T-cell (primary cell): Measurements from ENCODE around the gene MROH2A. TPM values are rescaled to one million over a fixed set of nuclear protein-coding genes. Genes with fewer than 3 reads are reported as not detected.

Experiments used
- ATAC-seq, 4 experiments: fragments of 200-7000 bp in 3 of 4; fragments of 150-1000 bp in 1 of 4; cut with Tn5 transposase; replicated peaks in 1 of 4; 1 replicate in 3 of 4; 2 replicates in 1 of 4; pipeline ENCODE4 v1.10.0; 2021; ENCODE audit warnings: moderate library complexity in 3 of 4, mild to moderate bottlenecking in 2 of 4, moderate number of reproducible peaks in 1 of 4
- CTCF ChIA-PET, 2 donors: fragments of 300-600 bp; sonication (Branson Sonifier 250); formaldehyde crosslinking; loops; one replicate each; lab custom pipeline; 2022; ENCODE audit warnings: antibody characterized with exemption in 2 of 2; lab: Charles Lee
- POLR2A ChIA-PET, 2 donors: fragments of 300-600 bp; sonication (Branson Sonifier 250); formaldehyde crosslinking; loops; one replicate each; lab custom pipeline; 2022; ENCODE audit warnings: antibody characterized with exemption in 2 of 2; lab: Charles Lee
- DNase-seq, 35 experiments: peaks; one replicate each; pipeline versions ENCODE4 v3.0.0 to v3.0.0-alpha.2; 2013 to 2023
- H3K27ac ChIP-seq: one replicate; pipeline ENCODE4 v1.5.1; 2013; ENCODE audit warnings: low read length
- H3K27me3 ChIP-seq, 2 experiments: replicated peaks in 1 of 2; 1 replicate in 1 of 2; 2 replicates in 1 of 2; pipeline versions ENCODE4 v1.6.1 to v1.7.0; 2013; ENCODE audit warnings: low read length in 1 of 2, mixed read lengths in 1 of 2; ENCODE audit not compliant: control insufficient read depth in 2 of 2, insufficient read depth in 2 of 2; ENCODE audit errors: extremely low read depth in 1 of 2
- H3K36me3 ChIP-seq, 2 donors: 1 replicate in 1 of 2; 2 replicates in 1 of 2; pipeline versions ENCODE4 v1.6.1 to v1.7.0; 2013; ENCODE audit warnings: low read length in 1 of 2; ENCODE audit not compliant: control insufficient read depth in 2 of 2, insufficient read depth in 1 of 2; ENCODE audit errors: extremely low read depth in 1 of 2
- H3K4me1 ChIP-seq, 2 experiments: 1 replicate in 1 of 2; 2 replicates in 1 of 2; pipeline versions ENCODE4 v1.6.1 to v1.7.0; 2013; ENCODE audit warnings: low read length in 2 of 2, mixed read lengths in 1 of 2; ENCODE audit not compliant: insufficient read depth in 2 of 2, control insufficient read depth in 1 of 2; ENCODE audit errors: extremely low read depth in 1 of 2
- H3K4me3 ChIP-seq, 2 donors: 1 replicate in 1 of 2; 2 replicates in 1 of 2; pipeline versions ENCODE4 v1.5.1 to v1.7.0; 2013; ENCODE audit warnings: mild to moderate bottlenecking in 2 of 2, low read length in 1 of 2, moderate library complexity in 1 of 2; ENCODE audit not compliant: control insufficient read depth in 1 of 2; ENCODE audit errors: extremely low read depth in 1 of 2
- H3K9me3 ChIP-seq: 2 replicates; pipeline ENCODE4 v1.7.0; 2013
- H3K27ac Mint-ChIP-seq, 2 donors: one replicate each; pipeline ENCODE4 v1.8.0; 2020 to 2021; ENCODE audit warnings: mild to moderate bottlenecking in 2 of 2, mixed read lengths in 2 of 2
- H3K27me3 Mint-ChIP-seq, 2 donors: one replicate each; pipeline ENCODE4 v1.8.0; 2021 to 2022; ENCODE audit warnings: mixed read lengths in 2 of 2
- H3K36me3 Mint-ChIP-seq: one replicate; pipeline ENCODE4 v1.8.0; 2021; ENCODE audit warnings: mixed read lengths
- H3K4me1 Mint-ChIP-seq, 3 donors: one replicate each; pipeline ENCODE4 v1.8.0; 2020 to 2022; ENCODE audit warnings: mixed read lengths in 3 of 3, mild to moderate bottlenecking in 1 of 3
- H3K4me3 Mint-ChIP-seq, 3 donors: one replicate each; pipeline ENCODE4 v1.8.0; 2020 to 2022; ENCODE audit warnings: mild to moderate bottlenecking in 3 of 3, mixed read lengths in 3 of 3, moderate library complexity in 3 of 3
- H3K9me3 Mint-ChIP-seq, 3 donors: one replicate each; pipeline ENCODE4 v1.8.0; 2020 to 2022; ENCODE audit warnings: mixed read lengths in 3 of 3
- WGBS: methylation state at CpG from one replicate; pipeline ENCODE4 v1.1.5; 2013; ENCODE audit warnings: missing lambda C conversion rate; ENCODE audit not compliant: insufficient coverage; 5-methylcytosine and 5-hydroxymethylcytosine counted together
- total RNA-seq, 35 experiments: library from RNA in 6 of 35; stranded (reverse) in 6 of 35; fragments of 120-200 nt in 1 of 35; gene quantifications; one replicate each; pipeline versions ENCODE4 v1.2.1 to v1.2.4 and lab custom pipeline; 2013 to 2026

The MROH2A gene
- total RNA-seq, 5 donors from 2014 or later (not counting 1 experiment from before 2014, with no cell fraction given), result not detected

- ChIA-PET POLR2A (no interaction called here), CTCF (no interaction called here)
- Mint-ChIP-seq H3K27ac (no peak overlapping the region), H3K27me3 (peaks cover 14 to 37% of the 10 kb centered on the region in 2 donors), H3K4me3 (no peak overlapping the region), H3K4me1 (peaks cover 0 to 5% (median 0%) of the 10 kb centered on the region in 3 donors), H3K9me3 (no peaks in the 10 kb centered on the region), H3K36me3 (no peaks in the 10 kb centered on the region)
- WGBS, result 100% methylated on average over 2 of the region's 4 CpGs
- Histone ChIP-seq H3K27ac (no peak overlapping the region), H3K9me3 (no peaks in the 10 kb centered on the region), H3K27me3 (peaks cover 0 to 45% of the 10 kb centered on the region in 2 experiments), H3K4me1 (no peaks in the 10 kb centered on the region), H3K4me3 (no peak overlapping the region), H3K36me3 (no peaks in the 10 kb centered on the region)
- ATAC-seq (no peak), DNase-seq (no peak)
These were observed 38.6 kb downstream of the MROH2A start for GRCh38 chr2:233816771-233817170.

- Mint-ChIP-seq H3K27ac (no peak overlapping the region), H3K9me3 (no peaks in the 10 kb centered on the region)
These were observed 39.3 kb downstream of the MROH2A start for GRCh38 chr2:233817361-233817911.

GRCh38 chr2:233817995-233818638, 40.0 kb downstream of the MROH2A start:
- Histone ChIP-seq H3K4me1 (no peaks in the 10 kb centered on the region), H3K27me3 (peaks cover 0 to 55% of the 10 kb centered on the region in 2 experiments), H3K36me3 (no peaks in the 10 kb centered on the region), H3K4me3 (no peak overlapping the region), H3K27ac (no peak overlapping the region), H3K9me3 (no peaks in the 10 kb centered on the region)
- CTCF ChIA-PET, result no interaction called here
- Mint-ChIP-seq H3K4me3 (no peak overlapping the region), H3K27me3 (peaks cover 14 to 33% of the 10 kb centered on the region in 2 donors), H3K36me3 (no peaks in the 10 kb centered on the region), H3K27ac (no peak overlapping the region), H3K9me3 (no peaks in the 10 kb centered on the region), H3K4me1 (peaks cover 0 to 5% (median 0%) of the 10 kb centered on the region in 3 donors)
- WGBS, result 90% methylated on average over 10 of the region's 11 CpGs
- POLR2A ChIA-PET, result no interaction called here
- ATAC-seq (no peak), DNase-seq (peak in 2 of 35 experiments; percentile 9 to 19)

More at GRCh38 chr2:233817361-233817911, 39.3 kb downstream of the MROH2A start:
- Mint-ChIP-seq H3K36me3 (no peaks in the 10 kb centered on the region), H3K4me3 (no peak overlapping the region), H3K27me3 (peaks cover 14 to 33% of the 10 kb centered on the region in 2 donors), H3K4me1 (peaks cover 0 to 5% (median 0%) of the 10 kb centered on the region in 3 donors)
- DNase-seq, result peak in 1 of 35 experiments; percentile 22
- 65% methylated on average over 3 of the region's 3 CpGs for WGBS
- ATAC-seq, result no peak
- no peak overlapping the region for H3K27ac ChIP-seq
- H3K27me3 ChIP-seq, result peaks cover 0 to 52% of the 10 kb centered on the region in 2 experiments
- H3K36me3 ChIP-seq, result no peaks in the 10 kb centered on the region
- ChIA-PET POLR2A (no interaction called here), CTCF (no interaction called here)
- no peaks in the 10 kb centered on the region for H3K4me1 ChIP-seq
- no peaks in the 10 kb centered on the region for H3K9me3 ChIP-seq
- no peak overlapping the region for H3K4me3 ChIP-seq

- H3K27me3 ChIP-seq, result peaks cover 0 to 53% of the 10 kb centered on the region in 2 experiments
- no peaks in the 10 kb centered on the region for H3K9me3 Mint-ChIP-seq
- no peaks in the 10 kb centered on the region for H3K36me3 Mint-ChIP-seq
- H3K27ac Mint-ChIP-seq, result no peak overlapping the region
- no peaks in the 10 kb centered on the region for H3K9me3 ChIP-seq
- POLR2A ChIA-PET, result no interaction called here
- CTCF ChIA-PET, result no interaction called here
- H3K27ac ChIP-seq, result no peak overlapping the region
- no peaks in the 10 kb centered on the region for H3K36me3 ChIP-seq
- no peak overlapping the region for H3K4me3 Mint-ChIP-seq
- no peak overlapping the region for H3K4me3 ChIP-seq
- ATAC-seq (no peak), DNase-seq (peak in 1 of 35 experiments; percentile 21)
- 57% methylated on average over 11 of the region's 17 CpGs for WGBS
- no peaks in the 10 kb centered on the region for H3K4me1 ChIP-seq
- H3K4me1 Mint-ChIP-seq, result peaks cover 0 to 5% (median 0%) of the 10 kb centered on the region in 3 donors
- peaks cover 14 to 33% of the 10 kb centered on the region in 2 donors for H3K27me3 Mint-ChIP-seq
These were observed 40.8 kb downstream of the MROH2A start for GRCh38 chr2:233818639-233819621.

GRCh38 chr2:233819884-233820773, 42.0 kb downstream of the MROH2A start:
- Histone ChIP-seq H3K9me3 (no peaks in the 10 kb centered on the region), H3K27ac (no peak overlapping the region), H3K4me1 (no peaks in the 10 kb centered on the region), H3K36me3 (no peaks in the 10 kb centered on the region), H3K27me3 (peaks cover 0 to 53% of the 10 kb centered on the region in 2 experiments), H3K4me3 (no peak overlapping the region)
- ATAC-seq (no peak), DNase-seq (peak in 1 of 35 experiments; percentile 13)
- ChIA-PET POLR2A (no interaction called here), CTCF (no interaction called here)
- Mint-ChIP-seq H3K9me3 (no peaks in the 10 kb centered on the region), H3K4me3 (no peak overlapping the region), H3K4me1 (peaks cover 0 to 5% (median 0%) of the 10 kb centered on the region in 3 donors), H3K36me3 (no peaks in the 10 kb centered on the region), H3K27ac (no peak overlapping the region), H3K27me3 (peaks cover 14 to 29% of the 10 kb centered on the region in 2 donors)
- 73% methylated on average over 12 of the region's 18 CpGs for WGBS
